ENCODE measurements around the gene ZNF25. TPM values are rescaled to one million over a fixed set of nuclear protein-coding genes. Genes with fewer than 3 reads are reported as not detected.
A peak's percentile ranks its signal among the peaks of the same experiment; 100 is the strongest.

Gene ZNF25
- total RNA-seq (2011; cell fraction: chromatin; rRNA removed; ENCODE audit: low replicate concordance), result 0.74 and 3.3 TPM in 2 replicates
- 0.67 and 1.2 TPM in 2 replicates for total RNA-seq (2011; cell fraction: nucleolus; rRNA removed)
- 1.8 and 2.8 TPM in 2 replicates for total RNA-seq (2011; cell fraction: nucleoplasm; rRNA removed)
- total RNA-seq (2014; rRNA removed), result 0.68 and 0.98 TPM in 2 replicates
- total RNA-seq (2014; rRNA removed; fragmentation: Illumina TruSeq; extraction: Trizol), result 2.3 and 3.0 TPM in 2 replicates
- total RNA-seq (2015; rRNA removed; fragmentation: Illumina TruSeq; extraction: Trizol), result 1.9 and 2.1 TPM in 2 replicates
- 1.2 and 1.6 TPM in 2 replicates for total RNA-seq (2021)
- 2.2 and 2.4 TPM in 2 replicates for polyA plus RNA-seq (2011; rRNA removed)
- polyA plus RNA-seq (2011; cell fraction: cytosol; rRNA removed), result 0.33 and 0.80 TPM in 2 replicates
- 2.1 and 3.7 TPM in 2 replicates for polyA plus RNA-seq (2011; cell fraction: nucleus; rRNA removed)
- 0.89 and 1.2 TPM in 2 replicates for polyA plus RNA-seq (2012)
- polyA plus RNA-seq (2014; fragmentation: Illumina TruSeq; extraction: Trizol), result 1.5 and 1.9 TPM in 2 replicates
- polyA plus RNA-seq (2014; fragmentation: Nextera tagmentation; extraction: Ambion mirVana), result 1 to 10 TPM in 1 of 2 experiments, under 1 TPM in 1; 0.62 to 1.1 TPM
- polyA plus RNA-seq (2014; rRNA removed), result 1.00 and 1.3 TPM in 2 replicates
- polyA minus RNA-seq (2011; rRNA and poly(A)+ RNA removed), result 1.8 and 3.3 TPM in 2 replicates
- polyA minus RNA-seq (2011; cell fraction: cytosol; rRNA and poly(A)+ RNA removed), result 0.86 and 1.8 TPM in 2 replicates
- 0.67 and 1.3 TPM in 2 replicates for polyA minus RNA-seq (2011; cell fraction: nucleus; rRNA and poly(A)+ RNA removed)
- percentile 62 among the genes with signal in this experiment for Bru-seq, nascent RNA
- percentile 57 among the genes with signal in this experiment for BruChase-seq, experiment 1, labeled RNA remaining after a 2-hour chase
- BruChase-seq, experiment 2, labeled RNA remaining after a 6-hour chase, result percentile 54 among the genes with signal in this experiment
- long read RNA-seq, experiment 1, full-length matches to known transcripts, result 3 of 10 reads
- long read RNA-seq, experiment 1, partial matches to known transcripts, result 2 of 10 reads
- long read RNA-seq, experiment 1, other reads (novel, unspliced or antisense), result 5 of 10 reads
- long read RNA-seq, experiment 2, partial matches to known transcripts, result 0 of 2 reads
- long read RNA-seq, experiment 2, other reads (novel, unspliced or antisense), result 2 of 2 reads
- long read RNA-seq, experiment 3, full-length matches to known transcripts, result 1 of 2 reads
- long read RNA-seq, experiment 3, partial matches to known transcripts, result 0 of 2 reads
- long read RNA-seq, experiment 3, other reads (novel, unspliced or antisense), result 1 of 2 reads

- under 1% methylated on average over 59 of the region's 66 CpGs for WGBS (ENCODE audit: insufficient coverage, low coverage, missing lambda C conversion rate)
- Histone ChIP-seq H3K9me3 (replicated peaks; ENCODE audit: control insufficient read depth, insufficient read depth, low read depth, low read length) (no peaks in the 10 kb centered on the region), H3K9me1 (ENCODE audit: control insufficient read depth, insufficient read depth, low read length) (no peaks in the 10 kb centered on the region), H2AFZ (ENCODE audit: low read depth, low read length) (peak within 1 kb of the TSS; percentile 93), H3K36me3 (ENCODE audit: control insufficient read depth, insufficient read depth, low read length) (no peaks in the 10 kb centered on the region), H3K9ac (ENCODE audit: insufficient read depth in 1 of 2, low read depth in 2 of 2, low read length in 2 of 2) (peak within 1 kb of the TSS; percentile 88 to 95), H3K79me2 (ENCODE audit: control insufficient read depth, insufficient read depth, low read length) (peaks cover 7% of the 10 kb centered on the region; the same call in 2 of the 3 replicates), H3K27me3 (ENCODE audit: control insufficient read depth in 2 of 2, insufficient read depth in 2 of 2, low read length in 2 of 2) (no peaks in the 10 kb centered on the region), H4K20me1 (replicated peaks; ENCODE audit: control insufficient read depth, insufficient read depth, low read length) (no peaks in the 10 kb centered on the region), H3K4me3 (peak within 1 kb of the TSS; percentile 76), H3K4me2 (ENCODE audit: insufficient read depth, low read length) (peak within 1 kb of the TSS; percentile 94), H3K4me1 (replicated peaks in 1 of 2; ENCODE audit: control insufficient read depth in 2 of 2, insufficient read depth in 2 of 2, low read length in 2 of 2) (peaks cover 4 to 10% of the 10 kb centered on the region in 2 experiments; a peak in 3 of 5 replicates), H3K27ac (ENCODE audit: extremely low read depth, low read depth, low read length) (peak within 1 kb of the TSS; percentile 88)
- intact Hi-C loops (cut with micrococcal nuclease) (loop anchor here (1.0 to 10.0 kb wide), 2 partner anchors 35 to 119 kb away; partner anchors contain the start of gene ZNF37A), in situ Hi-C loops (cut with MboI) (no loop called here)
- ChIA-PET CTCF (ENCODE audit: low intra/inter-chr PET ratio) (no interaction called here), POLR2A (interaction anchor here (1.2 to 1.7 kb wide), 2 partner anchors 15 to 86 kb away, joined by 3 to 4 read pairs; no protein-coding TSS in a partner anchor)
- peak; percentile 95 to 98 (median 97) for DNase-seq (ENCODE audit: extremely low read depth in 1 of 4, low spot score in 3 of 4)
- no TSS peak for BruUV-seq (replicated peaks)
- peak; percentile 99 for ATAC-seq
- peak; percentile 96 for FAIRE-seq
- TF ChIP-seq SLC30A9 (CRISPR knock-in tag; IDR thresholded peaks at IDR 0.05) (no peak), ZNF280B (CRISPR knock-in tag; IDR thresholded peaks at IDR 0.05) (no peak), HDAC3 (IDR thresholded peaks at IDR 0.05; ENCODE audit: borderline replicate concordance, partially characterized antibody) (no peak), EP300 (IDR thresholded peaks at IDR 0.05; ENCODE audit: low read length) (no peak; the same call in 1 of the 2 replicates), CTBP1 (IDR thresholded peaks at IDR 0.05; ENCODE audit: borderline replicate concordance) (peak; percentile 72; the same call in 1 of the 2 replicates), ZFP36 (IDR thresholded peaks at IDR 0.05; ENCODE audit: low read depth, low read length, partially characterized antibody) (no peak), BRD4 (IDR thresholded peaks at IDR 0.05) (peak; percentile 59; the same call in 1 of the 2 replicates), CCNT2 (IDR thresholded peaks at IDR 0.05; ENCODE audit: borderline replicate concordance, extremely low read depth, insufficient read length, low read depth, low read length) (peak; percentile 72), ELK3 (CRISPR knock-in tag; IDR thresholded peaks at IDR 0.05) (no peak), TBL1XR1 (IDR thresholded peaks at IDR 0.05; ENCODE audit: low read length in 2 of 2) (no peak), SIX5 (IDR thresholded peaks at IDR 0.05; ENCODE audit: borderline replicate concordance in 1 of 2, insufficient read depth in 1 of 2, low read depth in 1 of 2, low read length in 2 of 2) (peak; percentile 88), MAZ (CRISPR knock-in tag; conservative IDR thresholded peaks at IDR 0.05 in 1 of 2, IDR thresholded peaks at IDR 0.05 in 1 of 2) (peak; percentile 92 to 97), ELF1 (tag; IDR thresholded peaks at IDR 0.05) (no peak)
These were observed at the start of gene ZNF25 for GRCh38 chr10:37976091-37976879. Gene ZNF25 (minus strand): TSS chr10:37976647. CDS start chr10:37971722, 4,925 bp downstream.

Measured in K562 (cell line).